ENCODE results near the gene ZNF839.

ZNF839 gene

GRCh38 chr14:102390064-102390855 lies 70.7 kb downstream of the ZNF839 start:
- no peak for DNase-seq

Data from stimulated activated CD4-positive, alpha-beta T cell treated with anti-CD3 and anti-CD28 coated beads, Interleukin-1b, Interleukin-23, amount 100 ng/mL, for 48 hours (primary cell).